HL-60 (cell line): ENCODE results near the gene TANC1.

ENCODE experiments used
- DNase-seq, 2 experiments: peaks; one replicate each; pipeline ENCODE4 v3.0.0-alpha.2; 2010 to 2020; ENCODE audit warnings: low read depth in 1 of 2, low spot score in 1 of 2
- H3K27ac ChIP-seq: fragments of 250-450 bp; sonication (Bioruptor Pico); replicated peaks from 2 replicates; pipeline ENCODE4 v1.5.1; 2020; ENCODE audit warnings: mild to moderate bottlenecking, moderate library complexity
- H3K27me3 ChIP-seq: fragments of 250-450 bp; sonication (Bioruptor Pico); 2 replicates; pipeline ENCODE4 v1.5.1; 2021; ENCODE audit warnings: mild to moderate bottlenecking, moderate library complexity; ENCODE audit not compliant: insufficient read depth, poor library complexity, severe bottlenecking
- H3K4me3 ChIP-seq: replicated peaks from 2 replicates; pipeline ENCODE4 v1.5.1; 2011; ENCODE audit warnings: mild to moderate bottlenecking, control low read depth, low read length; ENCODE audit not compliant: insufficient read depth
- GABPA ChIP-seq: IDR thresholded peaks from 2 replicates; pipeline ENCODE4 v1.6.1; 2012; ENCODE audit warnings: low read depth
- POLR2AphosphoS5 ChIP-seq: IDR thresholded peaks from 2 replicates; pipeline ENCODE4 v1.6.1; 2012; ENCODE audit warnings: low read depth
- SPI1 ChIP-seq: IDR thresholded peaks from 2 replicates; pipeline ENCODE4 v1.6.1; 2012; ENCODE audit warnings: low read depth, mild to moderate bottlenecking, borderline replicate concordance
- TF ChIP-seq, protein P1 (sequence below): IDR thresholded peaks from 2 replicates; pipeline ENCODE4 v1.6.1; 2012; ENCODE audit warnings: low read depth; ENCODE audit not compliant: insufficient replicate concordance
- TF ChIP-seq, protein P2 (sequence below): IDR thresholded peaks from one replicate; pipeline ENCODE4 v1.5.1; 2011; ENCODE audit warnings: low read length, control low read depth, inconsistent platforms; ENCODE audit not compliant: insufficient read depth

The TANC1 gene

DNA sequence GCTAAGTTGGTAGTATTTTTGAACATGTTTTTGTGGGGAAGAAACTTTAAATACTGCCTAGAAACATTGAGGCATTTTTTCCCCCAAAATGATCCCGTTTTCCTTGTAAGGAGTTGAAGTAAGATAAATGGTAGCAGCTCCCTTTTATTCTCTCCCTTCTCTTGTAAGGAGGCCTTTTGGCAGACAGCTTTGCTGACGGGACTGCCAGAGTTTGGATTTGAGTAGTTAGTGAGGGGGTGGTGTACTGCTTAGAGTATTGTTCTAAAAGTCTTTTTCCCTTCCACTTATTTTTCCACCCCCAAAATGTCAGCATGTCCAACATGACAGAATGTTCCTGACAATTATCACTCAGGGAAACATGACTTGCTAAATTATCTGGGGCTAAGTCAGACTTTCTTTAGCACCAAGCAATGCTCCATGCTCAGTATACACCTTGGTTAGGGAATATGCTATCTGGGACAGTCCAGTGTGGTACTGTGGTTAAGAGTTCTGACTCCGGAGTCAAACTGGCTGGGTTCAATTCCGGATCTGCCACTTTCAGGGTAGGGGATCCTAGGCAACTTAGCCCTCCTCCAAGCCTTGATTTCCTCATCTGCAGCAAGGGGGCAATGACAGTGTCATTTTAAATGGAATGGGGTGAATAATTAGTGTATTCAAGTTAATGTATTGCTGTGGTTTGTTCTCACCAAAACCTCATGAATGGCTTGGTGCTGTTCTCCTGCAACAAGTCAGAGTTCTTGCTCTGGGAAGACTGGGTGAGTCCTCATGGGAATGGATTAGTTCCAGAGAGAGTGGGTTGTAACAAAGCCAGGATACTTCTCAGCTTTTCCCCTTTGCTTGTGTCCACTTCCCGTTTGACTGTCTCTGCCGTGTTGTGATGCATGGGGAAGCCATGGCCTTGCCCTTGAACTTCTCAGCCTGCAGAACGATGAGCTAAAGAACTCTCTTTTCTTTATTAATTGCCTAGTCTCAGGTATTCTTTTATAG lies 116.2 kb downstream of the TANC1 start:
- no peaks in the 10 kb centered on the region for H3K27me3 ChIP-seq
- DNase-seq: no peak
- H3K27ac ChIP-seq: no peak overlapping the region
- TF ChIP-seq, protein P1, sequence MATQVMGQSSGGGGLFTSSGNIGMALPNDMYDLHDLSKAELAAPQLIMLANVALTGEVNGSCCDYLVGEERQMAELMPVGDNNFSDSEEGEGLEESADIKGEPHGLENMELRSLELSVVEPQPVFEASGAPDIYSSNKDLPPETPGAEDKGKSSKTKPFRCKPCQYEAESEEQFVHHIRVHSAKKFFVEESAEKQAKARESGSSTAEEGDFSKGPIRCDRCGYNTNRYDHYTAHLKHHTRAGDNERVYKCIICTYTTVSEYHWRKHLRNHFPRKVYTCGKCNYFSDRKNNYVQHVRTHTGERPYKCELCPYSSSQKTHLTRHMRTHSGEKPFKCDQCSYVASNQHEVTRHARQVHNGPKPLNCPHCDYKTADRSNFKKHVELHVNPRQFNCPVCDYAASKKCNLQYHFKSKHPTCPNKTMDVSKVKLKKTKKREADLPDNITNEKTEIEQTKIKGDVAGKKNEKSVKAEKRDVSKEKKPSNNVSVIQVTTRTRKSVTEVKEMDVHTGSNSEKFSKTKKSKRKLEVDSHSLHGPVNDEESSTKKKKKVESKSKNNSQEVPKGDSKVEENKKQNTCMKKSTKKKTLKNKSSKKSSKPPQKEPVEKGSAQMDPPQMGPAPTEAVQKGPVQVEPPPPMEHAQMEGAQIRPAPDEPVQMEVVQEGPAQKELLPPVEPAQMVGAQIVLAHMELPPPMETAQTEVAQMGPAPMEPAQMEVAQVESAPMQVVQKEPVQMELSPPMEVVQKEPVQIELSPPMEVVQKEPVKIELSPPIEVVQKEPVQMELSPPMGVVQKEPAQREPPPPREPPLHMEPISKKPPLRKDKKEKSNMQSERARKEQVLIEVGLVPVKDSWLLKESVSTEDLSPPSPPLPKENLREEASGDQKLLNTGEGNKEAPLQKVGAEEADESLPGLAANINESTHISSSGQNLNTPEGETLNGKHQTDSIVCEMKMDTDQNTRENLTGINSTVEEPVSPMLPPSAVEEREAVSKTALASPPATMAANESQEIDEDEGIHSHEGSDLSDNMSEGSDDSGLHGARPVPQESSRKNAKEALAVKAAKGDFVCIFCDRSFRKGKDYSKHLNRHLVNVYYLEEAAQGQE: no peak
- TF ChIP-seq GABPA: no peak
- TF ChIP-seq POLR2AphosphoS5: no peak
- H3K4me3 ChIP-seq: no peak overlapping the region

DNA sequence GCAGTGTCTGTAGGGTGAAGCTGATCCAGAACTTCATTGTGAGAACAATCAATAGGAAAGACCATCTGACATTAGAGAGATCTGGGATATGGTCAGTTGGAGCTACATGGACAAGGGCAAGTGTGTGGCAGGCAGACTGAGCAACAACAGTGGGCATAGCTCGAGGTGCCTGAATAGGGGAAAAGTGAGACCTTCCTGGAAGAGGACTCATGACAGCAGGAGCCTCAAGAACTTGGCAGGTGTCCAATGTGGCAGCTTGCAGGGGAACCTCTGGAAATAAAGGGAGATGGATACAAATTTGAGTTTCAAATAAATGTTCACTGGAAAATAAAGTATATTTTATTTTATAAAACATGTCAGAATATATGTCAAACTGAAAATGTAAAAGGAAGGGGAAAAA lies 117.9 kb downstream of the TANC1 start:
- TF ChIP-seq POLR2AphosphoS5: no peak
- no peak overlapping the region for H3K27ac ChIP-seq
- H3K27me3 ChIP-seq: no peaks in the 10 kb centered on the region
- DNase-seq: no peak
- H3K4me3 ChIP-seq: no peak overlapping the region

DNA sequence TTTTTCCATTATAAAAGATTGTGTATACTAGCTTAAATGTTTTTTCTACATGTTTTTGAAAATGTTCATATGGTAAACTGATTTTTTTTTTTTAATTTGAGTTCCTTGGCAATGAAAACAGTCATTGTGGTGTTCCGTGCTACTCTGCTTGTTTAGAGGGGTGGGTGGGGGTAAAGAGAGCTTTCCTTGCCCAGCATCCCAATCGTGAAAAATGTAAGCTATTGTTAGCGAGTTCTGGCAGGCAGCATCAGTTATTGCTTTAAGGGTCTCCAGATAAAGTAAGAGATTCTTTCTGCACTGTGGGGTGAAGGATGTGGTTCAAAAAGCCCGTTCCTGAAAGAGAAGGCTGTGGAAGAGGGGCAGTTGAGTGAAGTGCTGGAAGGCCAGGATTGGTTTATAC lies 118.4 kb downstream of the TANC1 start:
- no peak for DNase-seq
- TF ChIP-seq, protein P2, sequence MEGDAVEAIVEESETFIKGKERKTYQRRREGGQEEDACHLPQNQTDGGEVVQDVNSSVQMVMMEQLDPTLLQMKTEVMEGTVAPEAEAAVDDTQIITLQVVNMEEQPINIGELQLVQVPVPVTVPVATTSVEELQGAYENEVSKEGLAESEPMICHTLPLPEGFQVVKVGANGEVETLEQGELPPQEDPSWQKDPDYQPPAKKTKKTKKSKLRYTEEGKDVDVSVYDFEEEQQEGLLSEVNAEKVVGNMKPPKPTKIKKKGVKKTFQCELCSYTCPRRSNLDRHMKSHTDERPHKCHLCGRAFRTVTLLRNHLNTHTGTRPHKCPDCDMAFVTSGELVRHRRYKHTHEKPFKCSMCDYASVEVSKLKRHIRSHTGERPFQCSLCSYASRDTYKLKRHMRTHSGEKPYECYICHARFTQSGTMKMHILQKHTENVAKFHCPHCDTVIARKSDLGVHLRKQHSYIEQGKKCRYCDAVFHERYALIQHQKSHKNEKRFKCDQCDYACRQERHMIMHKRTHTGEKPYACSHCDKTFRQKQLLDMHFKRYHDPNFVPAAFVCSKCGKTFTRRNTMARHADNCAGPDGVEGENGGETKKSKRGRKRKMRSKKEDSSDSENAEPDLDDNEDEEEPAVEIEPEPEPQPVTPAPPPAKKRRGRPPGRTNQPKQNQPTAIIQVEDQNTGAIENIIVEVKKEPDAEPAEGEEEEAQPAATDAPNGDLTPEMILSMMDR: no peak
- TF ChIP-seq GABPA: no peak
- TF ChIP-seq, protein P1: no peak
- no peak for TF ChIP-seq SPI1
- TF ChIP-seq POLR2AphosphoS5: no peak
- Histone ChIP-seq H3K27ac (no peak overlapping the region), H3K27me3 (no peaks in the 10 kb centered on the region), H3K4me3 (no peak overlapping the region)

GRCh38 chr2:159088906-159089305 lies 120.5 kb downstream of the TANC1 start:
- no peak for DNase-seq
- TF ChIP-seq, protein P1: no peak
- TF ChIP-seq GABPA: no peak
- TF ChIP-seq POLR2AphosphoS5: no peak
- no peak for TF ChIP-seq SPI1
- TF ChIP-seq, protein P2: no peak
- no peak overlapping the region for H3K4me3 ChIP-seq
- no peak overlapping the region for H3K27ac ChIP-seq
- H3K27me3 ChIP-seq: no peaks in the 10 kb centered on the region
